CD4-positive, alpha-beta T cell treated with Interleukin-6 at 100 ng/mL for 8 hours (primary cell): ENCODE data around the gene FIP1L1.
"Not testable (repeated sequence)": the region's sequence is repeated elsewhere in the genome, so short reads cannot be mapped to it uniquely, and the experiment has no call there.

Experiments used
- DNase-seq: peaks from one replicate; pipeline ENCODE4 v3.0.0-alpha.2; 2020; ENCODE audit warnings: mixed read lengths, low spot score

The FIP1L1 gene, protein sequence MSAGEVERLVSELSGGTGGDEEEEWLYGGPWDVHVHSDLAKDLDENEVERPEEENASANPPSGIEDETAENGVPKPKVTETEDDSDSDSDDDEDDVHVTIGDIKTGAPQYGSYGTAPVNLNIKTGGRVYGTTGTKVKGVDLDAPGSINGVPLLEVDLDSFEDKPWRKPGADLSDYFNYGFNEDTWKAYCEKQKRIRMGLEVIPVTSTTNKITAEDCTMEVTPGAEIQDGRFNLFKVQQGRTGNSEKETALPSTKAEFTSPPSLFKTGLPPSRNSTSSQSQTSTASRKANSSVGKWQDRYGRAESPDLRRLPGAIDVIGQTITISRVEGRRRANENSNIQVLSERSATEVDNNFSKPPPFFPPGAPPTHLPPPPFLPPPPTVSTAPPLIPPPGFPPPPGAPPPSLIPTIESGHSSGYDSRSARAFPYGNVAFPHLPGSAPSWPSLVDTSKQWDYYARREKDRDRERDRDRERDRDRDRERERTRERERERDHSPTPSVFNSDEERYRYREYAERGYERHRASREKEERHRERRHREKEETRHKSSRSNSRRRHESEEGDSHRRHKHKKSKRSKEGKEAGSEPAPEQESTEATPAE

DNA sequence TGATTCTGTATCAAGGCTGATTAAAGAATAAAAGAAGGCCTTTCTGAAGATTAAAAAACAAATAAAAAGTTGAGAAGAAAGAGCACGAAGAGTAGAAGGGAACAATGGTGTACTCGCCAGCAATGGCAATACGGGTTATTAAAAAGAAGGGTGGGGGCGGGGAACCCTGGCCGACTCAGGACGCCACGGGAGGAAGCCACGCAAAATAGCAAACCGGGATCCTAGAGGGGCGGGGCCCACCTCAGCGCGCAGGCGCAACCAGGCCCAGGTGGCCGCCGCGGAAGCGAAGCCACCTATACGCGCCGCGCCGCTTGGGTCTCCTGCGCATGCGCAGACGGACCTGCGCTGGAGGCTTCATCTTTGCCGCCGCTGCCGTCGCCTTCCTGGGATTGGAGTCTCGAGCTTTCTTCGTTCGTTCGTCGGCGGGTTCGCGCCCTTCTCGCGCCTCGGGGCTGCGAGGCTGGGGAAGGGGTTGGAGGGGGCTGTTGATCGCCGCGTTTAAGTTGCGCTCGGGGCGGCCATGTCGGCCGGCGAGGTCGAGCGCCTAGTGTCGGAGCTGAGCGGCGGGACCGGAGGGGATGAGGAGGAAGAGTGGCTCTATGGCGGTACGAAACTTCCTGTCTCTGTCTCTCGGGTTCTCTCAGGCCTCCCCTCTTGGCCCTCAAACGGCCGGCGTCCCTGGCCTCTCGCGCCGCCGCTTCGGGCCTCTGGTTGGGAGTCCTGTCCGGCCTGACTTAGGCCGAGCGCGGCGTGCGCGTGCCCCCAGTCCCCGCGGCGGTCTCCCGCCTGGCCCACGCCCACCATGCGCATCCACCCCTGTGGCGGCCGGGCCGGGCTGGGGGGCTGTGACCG is at the start of gene FIP1L1:
Gene FIP1L1 (plus strand): TSS at position 323 of the 852 bp plus-strand sequence. CDS start 198 bp downstream, at position 521.
- DNase-seq: peak; percentile 96

DNA sequence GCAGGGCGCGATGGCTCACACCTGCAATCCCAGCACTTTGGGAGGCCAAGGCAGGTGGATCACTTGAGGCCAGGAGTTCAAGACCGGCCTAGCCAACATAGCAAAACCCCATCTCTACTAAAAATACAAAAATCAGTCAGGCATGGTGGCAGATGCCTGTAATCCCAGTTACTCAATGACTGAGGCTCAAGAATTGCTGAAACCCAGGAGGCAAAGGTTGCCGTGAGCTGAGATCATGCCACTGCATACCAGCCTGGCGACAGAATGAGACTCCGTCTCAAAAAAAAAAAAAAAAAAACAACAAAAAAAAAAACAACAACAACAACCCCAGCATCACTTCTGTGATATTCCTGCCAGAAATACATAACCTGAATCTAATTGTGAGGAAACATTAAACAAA is 42.5 kb upstream of the FIP1L1 start:
- DNase-seq: not testable (repeated sequence)

DNA sequence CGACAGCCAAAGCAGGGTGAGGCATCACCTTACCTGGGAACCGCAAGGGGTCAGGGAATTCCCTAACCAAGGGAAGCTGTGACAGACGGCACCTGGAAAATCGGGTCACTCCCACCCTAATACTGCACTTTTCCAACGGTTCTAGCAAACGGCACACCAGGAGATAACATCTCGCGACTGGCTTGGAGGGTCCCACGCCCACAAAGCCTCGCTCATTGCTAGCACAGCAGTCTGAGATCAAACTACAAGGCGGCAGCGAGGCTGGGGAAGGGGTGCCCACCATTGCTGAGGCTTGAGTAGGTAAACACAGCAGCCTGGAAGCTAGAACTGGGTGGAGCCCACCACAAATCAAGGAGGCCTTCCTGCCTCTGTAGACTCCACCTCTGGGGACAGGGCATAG is 37.3 kb upstream of the FIP1L1 start:
- not testable (repeated sequence) for DNase-seq

DNA sequence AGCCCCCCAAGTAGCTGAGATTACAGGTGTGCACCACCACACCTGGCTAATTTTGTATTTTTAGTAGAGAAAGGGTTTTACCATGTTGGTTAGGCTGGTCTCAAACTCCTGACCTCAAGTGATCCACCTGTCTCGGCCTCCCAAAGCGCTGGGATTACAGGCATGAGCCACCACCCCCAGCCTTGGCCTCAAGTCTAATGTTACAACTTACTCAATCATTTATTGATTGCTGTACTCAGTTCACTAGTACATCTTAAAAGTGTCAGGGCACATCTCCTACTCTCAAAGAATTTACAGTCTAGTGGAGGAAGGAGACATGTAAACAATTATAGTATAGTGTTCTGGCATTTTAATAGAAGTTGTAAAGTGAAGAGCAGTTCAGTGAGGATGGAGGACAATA is 31.0 kb upstream of the FIP1L1 start:
- not testable (repeated sequence) for DNase-seq

DNA sequence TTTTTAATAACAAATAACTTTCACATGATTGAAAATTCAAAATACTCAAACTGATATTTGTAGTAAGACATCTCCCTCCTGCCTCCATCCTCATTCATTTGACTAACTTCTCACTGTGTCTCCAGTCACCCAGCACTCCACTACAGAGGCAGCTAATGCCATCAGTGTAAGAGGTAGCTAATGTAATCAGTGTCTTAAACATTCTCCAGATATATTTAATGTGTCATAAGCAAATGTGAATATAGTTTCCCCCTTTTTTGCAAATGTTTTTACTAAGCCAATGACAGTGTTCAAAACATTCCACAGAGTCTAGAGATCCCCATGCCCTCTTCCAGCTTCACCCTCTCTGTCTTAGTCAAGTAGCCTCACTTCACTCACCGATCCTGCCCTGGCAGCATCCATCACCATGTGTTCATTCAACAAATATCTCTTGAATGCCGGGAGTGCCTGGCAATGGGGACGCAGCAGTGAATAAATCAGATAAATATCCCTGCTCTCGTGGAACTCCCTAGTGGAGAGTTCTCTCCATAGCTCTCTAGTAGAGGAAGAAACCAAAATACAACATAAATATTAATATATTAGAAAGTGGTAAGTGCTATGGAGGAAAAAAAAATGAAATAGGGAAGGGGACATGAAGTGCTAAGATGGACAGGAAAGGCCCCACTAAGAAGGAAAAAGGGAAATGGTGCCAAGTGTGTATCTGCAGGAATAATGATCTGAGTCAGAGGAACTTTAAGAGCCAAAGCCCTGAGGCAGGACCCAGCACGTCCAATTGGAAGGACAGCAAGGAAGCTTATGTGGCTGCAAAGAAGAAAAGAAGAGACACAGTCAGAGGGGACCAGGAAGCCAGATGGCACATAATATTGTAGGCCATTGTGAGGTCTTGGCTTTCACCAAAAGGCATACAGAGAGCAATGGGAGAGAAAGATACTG is 30.3 kb upstream of the FIP1L1 start:
- DNase-seq: no peak

DNA sequence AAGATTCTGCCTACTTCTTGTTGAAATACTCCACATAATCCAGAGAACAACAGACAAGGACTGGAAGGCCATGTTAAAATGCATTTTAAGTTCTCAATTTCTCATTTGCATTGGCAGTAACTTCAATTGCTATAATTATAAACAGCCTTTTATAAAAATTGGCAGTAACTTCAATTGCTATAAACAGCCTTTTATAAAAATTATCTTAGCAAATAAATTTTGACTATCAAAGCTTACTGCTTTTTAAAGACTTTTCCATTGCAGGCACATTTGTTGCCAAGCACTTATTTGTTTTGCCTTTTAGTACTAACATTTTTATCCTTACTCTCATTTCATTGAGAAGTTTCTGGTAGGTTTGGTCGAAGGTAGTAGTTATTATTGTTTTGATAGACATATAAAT is 29.4 kb upstream of the FIP1L1 start:
- no peak for DNase-seq

DNA sequence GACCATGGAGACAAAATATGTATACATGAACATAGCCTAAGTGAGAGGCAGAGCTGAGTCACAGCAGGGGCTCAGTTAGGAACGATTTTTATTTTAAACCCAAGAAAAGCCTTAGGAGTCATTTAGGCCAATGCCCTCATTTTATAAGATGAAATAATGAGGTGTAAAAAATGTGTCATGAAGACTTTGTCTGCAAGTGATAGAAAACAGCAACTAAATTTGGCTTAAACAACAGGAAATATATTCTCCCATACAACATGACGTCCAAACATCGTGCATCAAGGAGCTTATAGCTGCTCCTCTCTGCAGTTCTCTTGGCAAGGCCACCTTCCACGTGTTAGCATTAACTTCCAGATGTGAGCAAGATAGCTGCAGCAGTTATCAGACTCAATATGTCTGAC is 28.4 kb upstream of the FIP1L1 start:
- DNase-seq: no peak

DNA sequence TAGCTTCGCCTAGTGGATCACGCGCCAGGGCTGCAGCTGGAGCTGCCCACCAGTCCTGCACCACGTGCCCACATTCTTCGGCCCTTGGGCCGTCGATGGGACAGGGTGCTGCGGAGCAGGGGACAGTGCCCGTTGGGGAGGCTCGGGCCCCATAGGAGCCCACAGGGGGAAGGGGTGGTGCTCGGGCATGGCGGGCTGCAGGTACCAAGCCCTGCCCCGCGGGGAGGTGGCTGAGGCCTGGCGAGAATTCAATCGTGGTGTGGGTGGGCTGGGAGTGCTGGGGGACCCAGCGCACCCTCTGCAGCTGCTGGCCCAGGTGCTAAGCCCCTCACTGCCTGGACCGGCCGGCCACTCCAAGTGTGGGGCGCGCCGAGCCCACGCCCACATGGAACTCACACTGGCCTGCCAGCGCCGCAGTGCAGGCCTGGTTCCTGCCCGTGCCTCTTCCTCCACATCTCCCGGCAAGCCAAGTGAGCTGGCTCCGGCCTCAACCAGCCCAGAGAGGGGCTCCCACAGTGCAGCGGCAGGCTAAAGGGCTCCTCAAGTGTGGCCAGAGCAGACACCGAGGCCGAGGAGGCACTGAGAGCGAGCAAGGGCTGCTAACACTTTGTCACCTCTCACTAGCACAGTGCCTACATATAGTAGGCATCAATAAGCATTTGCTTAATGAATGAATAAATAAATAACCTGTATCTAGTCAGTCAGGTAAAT is 23.3 kb upstream of the FIP1L1 start:
- no peak for DNase-seq

DNA sequence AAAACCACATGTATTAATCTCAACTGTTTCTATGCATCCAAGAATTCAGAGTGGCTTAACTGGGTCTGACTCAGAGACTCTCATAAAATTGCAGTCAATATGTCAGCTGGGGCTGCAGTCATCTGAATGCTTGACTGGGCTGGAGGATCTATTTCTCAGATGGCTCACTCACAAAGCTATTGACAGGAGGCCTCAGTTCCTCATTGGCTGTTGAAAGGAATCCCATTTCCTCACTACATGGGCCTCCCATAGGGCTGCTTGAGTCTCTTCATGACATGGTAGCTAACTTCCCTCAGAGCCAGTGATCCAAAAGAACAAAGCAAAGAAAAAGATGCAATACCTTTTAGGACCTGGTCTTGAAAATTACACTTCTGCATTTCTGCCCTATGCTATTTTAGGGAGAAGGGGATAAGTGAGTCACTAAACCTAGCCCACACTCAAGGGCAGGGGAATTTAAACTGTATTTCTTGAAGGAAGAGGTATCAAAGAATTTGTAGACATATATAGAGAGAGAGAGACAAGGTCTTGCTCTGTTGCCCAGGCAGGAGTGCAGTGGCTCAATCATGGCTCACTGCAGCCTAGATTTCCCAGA is 21.4 kb upstream of the FIP1L1 start:
- no peak for DNase-seq

- no peak for DNase-seq
These were observed 16.0 kb upstream of the FIP1L1 start for GRCh38 chr4:53361451-53361850.

GRCh38 chr4:53362093-53362492 is 15.3 kb upstream of the FIP1L1 start:
- DNase-seq: no peak

DNA sequence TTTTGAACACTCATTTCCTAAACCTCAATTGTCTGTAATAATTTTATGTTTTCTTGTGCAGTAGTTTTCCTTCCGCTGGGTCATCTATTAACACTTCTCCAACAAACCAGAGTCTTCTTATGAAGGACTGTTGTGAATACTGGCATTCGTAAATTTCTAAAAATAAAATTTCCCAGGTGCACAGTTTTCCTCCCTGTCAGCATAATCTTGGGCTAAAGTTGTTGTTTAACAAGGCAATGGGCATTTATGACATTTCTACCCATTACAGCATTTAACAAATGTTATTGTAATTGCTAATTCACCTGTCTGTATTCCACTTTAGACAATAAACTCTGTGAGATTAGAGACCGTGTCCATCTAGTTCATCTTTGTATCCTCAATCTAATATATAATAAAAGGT is 12.8 kb upstream of the FIP1L1 start:
- DNase-seq: no peak

GRCh38 chr4:53365121-53365485 is 12.3 kb upstream of the FIP1L1 start:
- no peak for DNase-seq

DNA sequence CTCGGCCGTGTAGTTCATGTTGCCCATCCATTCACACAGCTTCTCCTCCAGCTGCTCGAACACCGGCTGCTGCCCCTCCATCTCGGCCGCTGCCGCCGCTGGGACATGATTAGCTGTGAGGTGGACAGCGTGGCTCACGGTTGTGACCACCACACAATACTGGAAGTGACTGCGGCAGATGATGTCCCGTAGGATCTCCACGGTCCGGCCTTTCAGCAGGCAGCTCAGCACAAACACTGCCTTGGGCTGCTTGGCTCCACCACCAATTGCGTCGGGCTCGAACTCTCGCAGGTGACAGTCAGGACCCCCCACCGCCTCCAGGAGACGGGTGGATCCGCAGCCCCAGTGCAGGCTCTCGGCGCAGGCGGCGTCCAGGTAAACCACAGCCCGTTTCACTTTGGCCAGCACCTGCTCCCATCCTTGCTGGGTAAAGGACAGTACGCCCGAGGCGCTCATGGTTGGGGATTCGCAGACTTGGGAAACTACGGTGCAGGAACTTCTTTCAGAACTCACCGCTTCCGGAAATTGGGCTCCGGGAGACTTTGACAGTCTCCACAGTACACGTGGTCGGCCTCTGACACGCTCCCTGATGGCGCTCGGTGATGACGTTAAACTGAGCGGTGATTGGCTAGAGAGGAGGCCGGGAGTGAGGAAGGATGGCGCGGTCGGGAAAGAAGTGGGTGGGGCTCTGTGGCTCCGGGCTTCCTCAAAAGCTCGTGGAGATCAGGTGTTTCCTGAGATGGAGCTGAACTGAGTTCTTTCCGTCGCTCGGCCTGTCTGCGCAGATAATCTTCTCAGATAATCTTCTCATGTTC is 11.7 kb upstream of the FIP1L1 start, which contains the start of gene SCFD2:
Gene SCFD2 (minus strand): TSS at position 576 of the 815 bp plus-strand sequence.
- DNase-seq: peak; percentile 94

- DNase-seq: no peak
These were observed 11.1 kb upstream of the FIP1L1 start for GRCh38 chr4:53366301-53366716.

DNA sequence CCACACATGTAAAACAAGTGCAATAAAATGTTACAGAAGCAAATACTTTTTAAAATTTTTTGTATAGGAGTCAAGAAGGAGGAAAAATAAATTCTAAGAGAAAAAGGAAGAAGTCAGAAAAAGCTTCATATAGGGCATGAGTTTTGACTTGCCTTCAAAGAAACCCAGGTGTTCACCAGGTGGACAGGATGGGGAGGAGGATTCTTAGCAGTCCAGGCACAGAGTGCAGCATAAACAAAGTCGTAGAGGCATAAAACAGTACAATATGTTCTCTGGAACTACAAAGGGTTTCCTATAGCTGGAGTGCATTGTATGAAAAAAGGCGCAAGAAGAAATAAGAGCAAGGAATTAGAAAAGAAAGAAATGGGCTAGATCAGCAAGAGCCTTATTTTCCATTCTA is 9.7 kb upstream of the FIP1L1 start:
- no peak for DNase-seq

GRCh38 chr4:53371049-53371448 is 6.4 kb upstream of the FIP1L1 start:
- no peak for DNase-seq

DNA sequence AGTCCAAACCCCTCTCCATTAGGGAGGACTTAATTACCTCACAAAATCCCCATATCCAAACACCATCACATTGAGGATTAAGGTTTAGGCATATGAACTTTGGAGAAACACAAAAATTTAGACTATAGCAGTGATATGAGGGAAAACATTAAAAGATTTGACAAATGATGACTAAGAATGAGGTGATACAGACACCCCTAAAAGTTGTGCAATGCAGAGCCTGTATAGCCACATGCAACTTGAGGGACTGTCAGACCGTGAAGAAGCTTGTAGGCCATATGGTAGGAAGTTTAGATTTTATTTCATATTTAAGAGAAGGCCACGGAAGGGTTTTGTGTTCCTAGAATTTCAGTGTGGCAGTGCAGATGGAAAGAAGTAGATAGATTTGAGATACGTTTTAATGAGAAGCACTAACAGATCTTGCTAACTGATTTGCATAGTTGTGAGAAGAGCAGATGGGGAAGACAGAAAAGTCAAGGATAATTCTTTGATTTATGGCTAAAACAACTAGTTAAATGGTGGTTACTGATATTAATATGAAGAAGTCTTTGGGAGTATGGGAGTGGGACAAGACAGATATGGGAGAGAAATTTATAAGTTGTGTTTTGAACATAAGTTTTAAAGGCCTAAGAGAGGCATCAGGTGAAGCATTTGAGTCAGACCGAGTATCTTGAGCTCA is 5.5 kb upstream of the FIP1L1 start:
- DNase-seq: no peak

DNA sequence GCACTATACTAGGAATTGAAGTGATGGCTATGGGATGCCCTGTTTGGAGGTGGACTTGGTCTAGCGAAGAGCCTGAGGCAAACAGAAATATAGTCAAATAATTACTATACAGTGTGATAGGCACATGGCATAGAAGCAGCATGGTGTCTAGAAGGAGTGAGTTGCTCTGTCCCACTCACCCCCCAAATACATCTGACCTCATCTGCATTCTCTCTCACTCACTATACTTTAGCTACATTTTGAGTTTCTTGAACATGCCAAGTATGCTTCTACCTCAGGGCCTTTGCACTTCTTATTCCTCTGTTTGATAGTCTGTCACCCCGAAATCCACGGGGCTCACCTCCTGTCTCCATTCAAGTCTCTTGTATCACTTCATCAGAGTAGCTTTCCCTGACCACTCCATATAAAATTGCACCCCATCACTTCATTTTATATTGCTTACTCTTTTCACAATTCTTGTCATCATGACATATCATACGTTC is 2.6 kb upstream of the FIP1L1 start:
- DNase-seq: no peak
